Lung (tissue), 12 donors: ENCODE results near the gene ADAMTS2. TPM values are rescaled to one million over a fixed set of nuclear protein-coding genes. Genes with fewer than 3 reads are reported as not detected.

Experiments
- ATAC-seq: fragments of 200-7000 bp; cut with Tn5 transposase; one replicate; pipeline ENCODE4 v1.9.1; 2020; ENCODE audit warnings: moderate number of reproducible peaks; ENCODE audit not compliant: insufficient read depth, low FRiP score
- DNase-seq, 3 donors: peaks; one replicate each; pipeline ENCODE4 v3.0.0-alpha.2; 2013 to 2017
- H3K27ac ChIP-seq, 2 donors: one replicate each; pipeline ENCODE4 v1.5.1; 2013; ENCODE audit warnings: mild to moderate bottlenecking in 2 of 2, moderate library complexity in 2 of 2, control low read depth in 1 of 2, inconsistent platforms in 1 of 2, low read depth in 1 of 2, low read length in 1 of 2
- H3K27me3 ChIP-seq, 3 donors: one replicate each; pipeline ENCODE4 v1.5.1; 2013; ENCODE audit warnings: low read length in 2 of 3; ENCODE audit not compliant: control insufficient read depth in 3 of 3, insufficient read depth in 3 of 3
- H3K36me3 ChIP-seq, 4 donors: one replicate each; pipeline ENCODE4 v1.5.1; 2013; ENCODE audit warnings: low read length in 4 of 4, mild to moderate bottlenecking in 1 of 4, moderate library complexity in 1 of 4; ENCODE audit not compliant: control insufficient read depth in 4 of 4, insufficient read depth in 4 of 4
- H3K4me1 ChIP-seq, 5 donors: one replicate each; pipeline ENCODE4 v1.5.1; 2013; ENCODE audit warnings: low read length in 5 of 5, mild to moderate bottlenecking in 2 of 5, moderate library complexity in 1 of 5; ENCODE audit not compliant: control insufficient read depth in 5 of 5, insufficient read depth in 5 of 5
- H3K4me3 ChIP-seq: one replicate; pipeline ENCODE4 v1.5.1; 2013; ENCODE audit warnings: mild to moderate bottlenecking, control low read depth, moderate library complexity
- H3K9ac ChIP-seq, 2 donors: one replicate each; pipeline ENCODE4 v1.5.1; 2013; ENCODE audit warnings: low read length in 2 of 2, control low read depth in 1 of 2; ENCODE audit not compliant: insufficient read depth in 1 of 2
- H3K9me3 ChIP-seq, 4 donors: one replicate each; pipeline ENCODE4 v1.5.1; 2013; ENCODE audit warnings: low read length in 3 of 4, mild to moderate bottlenecking in 1 of 4, moderate library complexity in 1 of 4; ENCODE audit not compliant: control insufficient read depth in 4 of 4, insufficient read depth in 3 of 4
- WGBS, 2 donors: extraction: QIAGEN DNeasy Blood & Tissue Kit; methylation state at CpG; one replicate each; pipeline ENCODE4 v1.1.7; 2013; 5-methylcytosine and 5-hydroxymethylcytosine counted together
- polyA plus RNA-seq, 2 donors: library from polyadenylated mRNA; stranded (reverse); fragments of 200-250 nt; gene quantifications; one replicate each; pipeline ENCODE4 v1.2.1, GENCODE V29; 2013
- total RNA-seq, 2 donors: library from RNA; depleted of rRNA in 1 of 2; stranded (reverse); fragments of >200 nt in 1 of 2; gene quantifications; one replicate each; pipeline ENCODE4 v1.2.1, GENCODE V29; 2014 to 2021
- TF ChIP-seq, protein P1 (sequence below): IDR thresholded peaks from 2 replicates; pipeline ENCODE4 v1.5.1; 2012; ENCODE audit warnings: mild to moderate bottlenecking; ENCODE audit errors: control extremely low read depth, extremely low read depth
- donor health status: control.
- donor health status: control.
- donor health status: Bipolar disorder and iron deficiency.
- donor health status: healthy.
- donor health status: DM: yes; HTN: yes; CAD: no.

Gene ADAMTS2
- total and polyA plus RNA-seq, 4 donors = 9.3 to 45.5 (median 28.7) TPM

DNA sequence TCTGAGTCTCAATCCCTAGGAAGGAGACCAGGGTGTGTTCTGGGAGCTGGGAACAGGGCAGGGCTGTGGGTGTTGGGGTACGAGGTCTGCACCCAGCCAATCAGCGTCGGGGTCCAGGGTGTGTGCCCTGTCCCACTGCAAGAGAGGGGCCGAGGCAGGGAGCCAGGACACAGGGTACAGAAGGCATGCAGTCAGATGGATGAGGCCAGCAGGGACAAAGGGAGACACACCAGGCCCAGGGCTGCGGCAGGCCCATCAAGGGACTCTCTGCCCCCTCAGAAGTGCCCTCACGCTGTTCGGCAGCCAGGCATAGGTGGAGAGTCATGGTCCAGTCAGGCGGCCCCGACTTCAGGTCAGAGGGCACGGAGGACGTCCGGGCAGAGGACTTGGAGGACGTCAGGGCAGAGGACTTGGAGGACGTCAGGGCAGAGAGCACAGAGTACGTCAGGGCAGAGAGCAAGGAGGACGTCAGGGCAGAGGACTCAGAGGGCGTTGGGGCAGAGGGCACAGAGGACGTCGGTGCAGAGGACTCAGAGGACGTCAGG is 28.8 kb upstream of the ADAMTS2 start:
- Histone ChIP-seq H3K4me3 (no peak overlapping the region), H3K9ac (peak overlapping the region in 1 of 2 donors; percentile 9), H3K4me1 (peaks cover 0 to 6% (median 0%) of the 10 kb centered on the region in 5 donors), H3K27me3 (no peaks in the 10 kb centered on the region), H3K9me3 (peaks cover 0 to 2% (median 0%) of the 10 kb centered on the region in 4 donors), H3K27ac (no peak overlapping the region), H3K36me3 (no peaks in the 10 kb centered on the region)
- DNase-seq (no peak), ATAC-seq (no peak)
- TF ChIP-seq, protein P1, sequence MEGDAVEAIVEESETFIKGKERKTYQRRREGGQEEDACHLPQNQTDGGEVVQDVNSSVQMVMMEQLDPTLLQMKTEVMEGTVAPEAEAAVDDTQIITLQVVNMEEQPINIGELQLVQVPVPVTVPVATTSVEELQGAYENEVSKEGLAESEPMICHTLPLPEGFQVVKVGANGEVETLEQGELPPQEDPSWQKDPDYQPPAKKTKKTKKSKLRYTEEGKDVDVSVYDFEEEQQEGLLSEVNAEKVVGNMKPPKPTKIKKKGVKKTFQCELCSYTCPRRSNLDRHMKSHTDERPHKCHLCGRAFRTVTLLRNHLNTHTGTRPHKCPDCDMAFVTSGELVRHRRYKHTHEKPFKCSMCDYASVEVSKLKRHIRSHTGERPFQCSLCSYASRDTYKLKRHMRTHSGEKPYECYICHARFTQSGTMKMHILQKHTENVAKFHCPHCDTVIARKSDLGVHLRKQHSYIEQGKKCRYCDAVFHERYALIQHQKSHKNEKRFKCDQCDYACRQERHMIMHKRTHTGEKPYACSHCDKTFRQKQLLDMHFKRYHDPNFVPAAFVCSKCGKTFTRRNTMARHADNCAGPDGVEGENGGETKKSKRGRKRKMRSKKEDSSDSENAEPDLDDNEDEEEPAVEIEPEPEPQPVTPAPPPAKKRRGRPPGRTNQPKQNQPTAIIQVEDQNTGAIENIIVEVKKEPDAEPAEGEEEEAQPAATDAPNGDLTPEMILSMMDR = no peak
- WGBS, 2 donors = 79 to 91% methylated on average over 20 of the region's 20 CpGs

DNA sequence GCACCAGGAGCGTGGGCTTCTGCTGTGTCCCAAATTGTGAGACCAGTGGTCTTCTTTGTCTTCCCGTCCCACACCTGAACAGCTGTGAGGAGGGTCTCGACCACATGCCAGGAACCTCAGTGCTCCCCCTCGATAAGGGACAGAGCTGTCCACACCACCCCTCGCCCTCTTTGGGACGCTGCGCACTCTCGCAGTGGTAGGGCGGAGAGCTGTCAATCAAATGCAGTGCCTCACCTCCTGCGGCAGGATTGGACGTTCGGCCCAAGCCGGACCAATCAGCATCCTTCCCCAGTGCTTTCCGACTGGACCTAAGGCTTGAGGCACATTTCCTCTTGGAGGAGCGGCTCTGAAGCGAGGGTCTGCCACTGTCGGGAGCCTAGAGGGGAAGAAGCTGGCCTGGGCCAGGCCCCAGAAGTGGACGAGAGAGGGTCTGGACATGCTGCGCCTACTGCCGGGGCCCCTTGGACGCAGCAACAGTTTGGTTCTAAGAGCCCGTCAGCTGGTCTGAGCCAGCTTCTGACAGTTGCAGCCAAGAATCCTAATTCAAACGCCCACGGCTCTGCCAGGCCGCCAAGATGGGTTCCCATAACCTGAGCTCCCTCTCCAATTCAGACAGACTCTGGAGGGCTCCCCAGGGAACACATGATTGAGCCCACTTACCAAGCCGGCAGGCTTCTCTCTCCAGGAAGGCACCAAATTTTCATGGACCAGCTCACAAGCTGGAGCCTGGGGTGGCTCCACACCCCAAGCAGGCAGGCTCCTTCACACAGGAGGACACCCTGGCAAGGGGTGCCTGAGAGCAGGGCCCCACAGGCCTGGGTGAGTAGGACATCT is 28.1 kb upstream of the ADAMTS2 start:
- DNase-seq = no peak

DNA sequence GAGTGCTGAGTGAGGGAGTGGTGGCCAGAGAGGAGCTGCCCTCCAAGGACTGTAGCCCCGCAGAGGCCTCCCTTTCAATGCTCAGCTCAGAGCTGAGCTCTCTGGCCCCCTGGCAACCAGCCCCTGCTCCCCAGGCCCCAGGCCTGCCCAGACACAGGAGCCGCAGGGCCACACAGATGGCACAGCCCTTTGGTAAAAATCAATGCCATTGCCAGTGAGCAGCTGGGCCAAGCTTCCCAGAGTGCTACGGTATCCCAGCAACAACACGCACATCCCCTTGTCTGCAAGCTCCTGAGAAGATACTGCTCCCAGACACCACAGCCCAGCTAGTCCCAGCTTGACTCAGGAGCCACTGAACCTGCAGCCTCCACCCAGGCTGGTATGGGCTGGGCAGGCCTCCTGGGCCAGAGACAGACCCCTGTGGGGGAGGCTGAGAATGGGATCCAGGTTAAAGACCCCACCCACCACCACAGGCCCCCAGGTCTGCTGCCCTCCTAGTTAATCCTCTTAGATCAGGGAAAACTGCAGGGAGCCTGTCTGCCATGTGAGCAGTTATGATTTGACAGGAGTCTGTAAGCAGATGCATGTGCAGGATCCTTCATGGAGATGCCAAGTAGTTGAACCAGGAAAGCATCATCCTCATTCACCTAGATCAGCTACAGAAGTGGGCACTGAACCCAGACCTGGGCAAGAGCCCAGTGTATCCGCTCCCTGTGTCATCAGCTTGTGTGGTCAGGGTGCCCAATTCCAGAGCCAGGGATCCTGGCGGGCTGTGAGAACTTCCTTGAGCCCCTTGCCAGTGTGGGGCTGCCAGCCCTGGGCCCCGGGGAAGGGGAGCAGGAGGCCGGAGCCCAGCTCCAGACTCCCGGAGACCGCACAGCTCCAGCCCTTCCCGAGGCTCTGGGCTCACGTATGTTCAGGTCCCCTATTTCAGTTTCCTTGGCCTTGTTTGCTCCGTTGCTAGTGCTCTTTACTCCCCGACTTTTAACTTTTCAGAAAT is 26.7 kb upstream of the ADAMTS2 start:
- Histone ChIP-seq H3K4me1 (no peaks in the 10 kb centered on the region), H3K27me3 (no peaks in the 10 kb centered on the region), H3K36me3 (no peaks in the 10 kb centered on the region), H3K4me3 (no peak overlapping the region), H3K9ac (no peak overlapping the region), H3K27ac (no peak overlapping the region), H3K9me3 (peaks cover 0 to 2% (median 0%) of the 10 kb centered on the region in 4 donors)
- ATAC-seq (no peak), DNase-seq (no peak)
- WGBS, 2 donors = 89 to 94% methylated on average over 14 of the region's 14 CpGs
- TF ChIP-seq, protein P1 = no peak

More for the DNA sequence above, 28.1 kb upstream of the ADAMTS2 start:
- Histone ChIP-seq H3K4me3 (no peak overlapping the region), H3K27ac (no peak overlapping the region), H3K9me3 (peaks cover 0 to 2% (median 0%) of the 10 kb centered on the region in 4 donors), H3K36me3 (no peaks in the 10 kb centered on the region), H3K27me3 (no peaks in the 10 kb centered on the region), H3K4me1 (peaks cover 0 to 3% (median 0%) of the 10 kb centered on the region in 5 donors), H3K9ac (no peak overlapping the region)
- no peak for ATAC-seq
- WGBS, 2 donors = 81 to 91% methylated on average over 26 of the region's 26 CpGs
- TF ChIP-seq, protein P1 = no peak
